Measurements from ENCODE around the gene TOX2. TPM values are rescaled to one million over a fixed set of nuclear protein-coding genes. Genes with fewer than 3 reads are reported as not detected.

The TOX2 gene
- total RNA-seq, 1 donor from 2014 or later: 24.3 TPM

GRCh38 chr20:44008806-44009678, 94.4 kb downstream of the TOX2 start:
- Histone ChIP-seq H3K4me3 (no peak overlapping the region), H3K36me3 (no peaks in the 10 kb centered on the region), H3K27ac (no peak overlapping the region), H3K4me1 (no peaks in the 10 kb centered on the region), H3K27me3 (no peaks in the 10 kb centered on the region), H3K9me3 (no peaks in the 10 kb centered on the region)
- DNase-seq (no peak), ATAC-seq (no peak)
- intact Hi-C loops (cut with DNase I): no loop called here
- no peak for TF ChIP-seq CTCF (IDR thresholded peaks at IDR 0.05)

- intact Hi-C loops (cut with DNase I): no loop called here
- no peak for TF ChIP-seq CTCF (IDR thresholded peaks at IDR 0.05)
- Histone ChIP-seq H3K27me3 (no peaks in the 10 kb centered on the region), H3K4me3 (no peak overlapping the region), H3K9me3 (no peaks in the 10 kb centered on the region), H3K36me3 (no peaks in the 10 kb centered on the region), H3K27ac (no peak overlapping the region), H3K4me1 (peaks cover 2% of the 10 kb centered on the region)
- ATAC-seq (no peak), DNase-seq (no peak)
Observed at GRCh38 chr20:44009679-44009992, 95.0 kb downstream of the TOX2 start.

GRCh38 chr20:44010162-44010704, 95.6 kb downstream of the TOX2 start:
- no peak overlapping the region for H3K27ac ChIP-seq
- no peak for TF ChIP-seq CTCF (IDR thresholded peaks at IDR 0.05)
- intact Hi-C loops (cut with DNase I): no loop called here
- ATAC-seq (no peak), DNase-seq (no peak)
- H3K4me3 ChIP-seq: no peak overlapping the region
- H3K36me3 ChIP-seq: no peaks in the 10 kb centered on the region
- no peaks in the 10 kb centered on the region for H3K9me3 ChIP-seq
- H3K27me3 ChIP-seq: no peaks in the 10 kb centered on the region
- peaks cover 6% of the 10 kb centered on the region for H3K4me1 ChIP-seq

GRCh38 chr20:44011251-44011940, 96.7 kb downstream of the TOX2 start:
- DNase-seq (no peak), ATAC-seq (no peak)
- Histone ChIP-seq H3K9me3 (no peaks in the 10 kb centered on the region), H3K4me3 (no peak overlapping the region), H3K27ac (no peak overlapping the region), H3K27me3 (no peaks in the 10 kb centered on the region), H3K4me1 (peaks cover 10% of the 10 kb centered on the region), H3K36me3 (no peaks in the 10 kb centered on the region)
- intact Hi-C loops (cut with DNase I): no loop called here
- TF ChIP-seq CTCF (IDR thresholded peaks at IDR 0.05): no peak

GRCh38 chr20:44012466-44013226, 98.0 kb downstream of the TOX2 start:
- TF ChIP-seq CTCF (IDR thresholded peaks at IDR 0.05): no peak
- intact Hi-C loops (cut with DNase I): no loop called here
- ATAC-seq: no peak

More at GRCh38 chr20:44012466-44013226, 98.0 kb downstream of the TOX2 start:
- DNase-seq: no peak
- H3K9me3 ChIP-seq: no peaks in the 10 kb centered on the region
- no peaks in the 10 kb centered on the region for H3K36me3 ChIP-seq
- H3K27me3 ChIP-seq: no peaks in the 10 kb centered on the region
- H3K4me1 ChIP-seq: peaks cover 10% of the 10 kb centered on the region
- H3K4me3 ChIP-seq: no peak overlapping the region
- no peak overlapping the region for H3K27ac ChIP-seq

Data from upper lobe of right lung (tissue), 1 donor.